HG02852 (cell line): ENCODE measurements around the gene NFU1.

Experiments used
- ATAC-seq: cut with Tn5 transposase; IDR thresholded peaks from one replicate; pipeline ENCODE4 v1.9.1; 2021; ENCODE audit warnings: mild to moderate bottlenecking, moderate library complexity; ENCODE audit not compliant: unreplicated experiment

The NFU1 gene

GRCh38 chr2:69353360-69353759, 83.9 kb downstream of the NFU1 start:
- no peak for ATAC-seq

DNA sequence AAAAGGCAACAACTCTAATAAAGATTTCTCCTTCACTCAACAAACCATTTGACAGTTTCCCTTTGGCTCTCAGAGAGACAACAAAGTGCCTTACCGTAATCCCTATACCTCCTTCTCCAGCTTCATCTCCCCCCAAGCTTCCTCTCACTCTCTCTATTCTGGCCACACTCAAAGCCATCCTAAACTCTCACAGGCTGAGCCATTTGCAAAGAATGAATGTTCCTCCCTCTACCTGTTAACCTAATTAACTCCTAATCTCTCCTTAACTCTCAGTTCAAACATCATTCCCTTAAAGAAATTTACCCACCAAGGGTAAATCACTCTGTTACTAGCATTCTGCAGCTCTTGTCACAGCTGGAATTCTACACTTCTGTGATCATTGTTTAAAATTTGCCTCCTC, 88.5 kb downstream of the NFU1 start:
- no peak for ATAC-seq
